K562 (cell line): ENCODE measurements around the gene EXT2. TPM values are rescaled to one million over a fixed set of nuclear protein-coding genes. Genes with fewer than 3 reads are reported as not detected.

Source experiments
- CSDE1 ChIP-seq, 2 experiments: fragments of 450-650 bp; IDR thresholded peaks; 2 replicates each; pipeline ENCODE4 v1.6.1; 2016; ENCODE audit warnings: mild to moderate bottlenecking in 1 of 2
- MCM5 ChIP-seq: fragments of 450-650 bp; IDR thresholded peaks from 2 replicates; pipeline ENCODE4 v1.6.1; 2016; ENCODE audit warnings: low read depth
- MEIS2 ChIP-seq: fragments of 450-650 bp; IDR thresholded peaks from 2 replicates; pipeline ENCODE4 v1.6.1; 2014; ENCODE audit warnings: mild to moderate bottlenecking; ENCODE audit not compliant: partially characterized antibody
- RAD21 ChIP-seq, 2 experiments: fragments of 250-450 bp in 1 of 2; fragments of 450-650 bp in 1 of 2; sonication (Bioruptor Pico) in 1 of 2; formaldehyde crosslinking in 1 of 2; IDR thresholded peaks in 1 of 2; conservative IDR thresholded peaks in 1 of 2; 2 replicates each; pipeline versions ENCODE4 v1.4.0 to v1.8.0; 2020 to 2022; ENCODE audit warnings: mild to moderate bottlenecking in 2 of 2, moderate library complexity in 1 of 2
- ZNF57 ChIP-seq: fragments of 450-650 bp; formaldehyde crosslinking; IDR thresholded peaks from 2 replicates; pipeline ENCODE4 v1.4.0; 2020; ENCODE audit warnings: mild to moderate bottlenecking, moderate library complexity
- polyA plus RNA-seq, 8 experiments: library from polyadenylated mRNA; depleted of rRNA in 4 of 8; stranded (reverse) in 5 of 8; unstranded in 3 of 8; fragments of >200 nt; fragmentation: Nextera tagmentation in 2 of 8; fragmentation: Illumina TruSeq in 1 of 8; extraction: Ambion mirVana in 2 of 8; extraction: Trizol in 1 of 8; gene quantifications; 2 replicates each; pipeline versions ENCODE4 v1.2.1 to v1.2.3, GENCODE V29; 2011 to 2014; ENCODE audit warnings: inconsistent platforms in 1 of 8, missing spikeins in 1 of 8
- total RNA-seq, 7 experiments: library from RNA; depleted of rRNA in 6 of 7; stranded (reverse); fragments of >200 nt in 6 of 7; fragmentation: Illumina TruSeq in 2 of 7; extraction: Trizol in 2 of 7; gene quantifications; 2 replicates each; pipeline versions ENCODE4 v1.2.1 to v1.2.3, GENCODE V29; 2011 to 2021; ENCODE audit warnings: low replicate concordance in 1 of 7
- TF ChIP-seq, protein P1 (sequence below): fragments of 150-350 bp; IDR thresholded peaks from 2 replicates; pipeline ENCODE4 v1.6.1; 2014; ENCODE audit warnings: low read depth, mild to moderate bottlenecking, low read length, borderline replicate concordance
- TF ChIP-seq, protein P2 (sequence below), 3 experiments: IDR thresholded peaks in 2 of 3; conservative IDR thresholded peaks in 1 of 3; 2 replicates each; pipeline ENCODE4 v1.5.1; 2011 to 2012; ENCODE audit warnings: low read length in 3 of 3, mild to moderate bottlenecking in 3 of 3, control low read depth in 2 of 3, improper control_type of control experiment in 1 of 3, inconsistent platforms in 1 of 3, low read depth in 1 of 3, mixed read lengths in 1 of 3, moderate library complexity in 1 of 3; ENCODE audit not compliant: insufficient read depth in 2 of 3
- TF ChIP-seq, protein P3 (sequence below): fragments of 450-650 bp; IDR thresholded peaks from 2 replicates; pipeline ENCODE4 v1.6.1; 2016; ENCODE audit warnings: antibody characterized with exemption

EXT2 gene
- total and polyA plus RNA-seq, 9 of the 15 experiments (the other 6 are each of a cell fraction or from before 2014, with no cell fraction given), result 7.5 to 52.1 (median 38.1) TPM

DNA sequence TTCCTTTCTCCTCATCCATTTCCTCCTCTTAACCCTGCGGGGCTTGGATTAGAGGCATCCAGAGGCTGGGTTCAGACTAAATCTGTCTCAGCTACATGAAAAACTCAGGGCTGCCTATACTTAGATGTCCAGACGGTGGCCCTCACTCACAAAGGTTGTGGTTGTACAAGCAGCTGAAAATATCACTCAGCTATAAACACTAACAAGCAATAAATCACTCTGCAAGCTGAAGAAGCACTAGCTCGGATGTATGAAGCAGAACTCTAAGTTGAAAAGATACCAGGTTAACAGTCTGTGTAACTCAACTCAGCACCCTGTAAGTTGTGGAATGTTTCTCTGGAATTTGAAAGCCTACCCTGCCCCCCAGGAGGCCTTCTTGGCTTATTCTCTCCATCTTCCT, 82.9 kb downstream of the EXT2 start (continued):
- TF ChIP-seq, protein P1, sequence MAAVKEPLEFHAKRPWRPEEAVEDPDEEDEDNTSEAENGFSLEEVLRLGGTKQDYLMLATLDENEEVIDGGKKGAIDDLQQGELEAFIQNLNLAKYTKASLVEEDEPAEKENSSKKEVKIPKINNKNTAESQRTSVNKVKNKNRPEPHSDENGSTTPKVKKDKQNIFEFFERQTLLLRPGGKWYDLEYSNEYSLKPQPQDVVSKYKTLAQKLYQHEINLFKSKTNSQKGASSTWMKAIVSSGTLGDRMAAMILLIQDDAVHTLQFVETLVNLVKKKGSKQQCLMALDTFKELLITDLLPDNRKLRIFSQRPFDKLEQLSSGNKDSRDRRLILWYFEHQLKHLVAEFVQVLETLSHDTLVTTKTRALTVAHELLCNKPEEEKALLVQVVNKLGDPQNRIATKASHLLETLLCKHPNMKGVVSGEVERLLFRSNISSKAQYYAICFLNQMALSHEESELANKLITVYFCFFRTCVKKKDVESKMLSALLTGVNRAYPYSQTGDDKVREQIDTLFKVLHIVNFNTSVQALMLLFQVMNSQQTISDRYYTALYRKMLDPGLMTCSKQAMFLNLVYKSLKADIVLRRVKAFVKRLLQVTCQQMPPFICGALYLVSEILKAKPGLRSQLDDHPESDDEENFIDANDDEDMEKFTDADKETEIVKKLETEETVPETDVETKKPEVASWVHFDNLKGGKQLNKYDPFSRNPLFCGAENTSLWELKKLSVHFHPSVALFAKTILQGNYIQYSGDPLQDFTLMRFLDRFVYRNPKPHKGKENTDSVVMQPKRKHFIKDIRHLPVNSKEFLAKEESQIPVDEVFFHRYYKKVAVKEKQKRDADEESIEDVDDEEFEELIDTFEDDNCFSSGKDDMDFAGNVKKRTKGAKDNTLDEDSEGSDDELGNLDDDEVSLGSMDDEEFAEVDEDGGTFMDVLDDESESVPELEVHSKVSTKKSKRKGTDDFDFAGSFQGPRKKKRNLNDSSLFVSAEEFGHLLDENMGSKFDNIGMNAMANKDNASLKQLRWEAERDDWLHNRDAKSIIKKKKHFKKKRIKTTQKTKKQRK, result no peak
- TF ChIP-seq ZNF57 (CRISPR knock-in tag) (no peak), RAD21 (CRISPR knock-in tag; conservative IDR thresholded peaks at IDR 0.05 in 1 of 2, IDR thresholded peaks at IDR 0.05 in 1 of 2) (peak; percentile 54 to 61), MEIS2 (peak; percentile 96), CSDE1 (IDR thresholded peaks at IDR 0.05) (no peak), MCM5 (no peak)
- TF ChIP-seq, protein P2, sequence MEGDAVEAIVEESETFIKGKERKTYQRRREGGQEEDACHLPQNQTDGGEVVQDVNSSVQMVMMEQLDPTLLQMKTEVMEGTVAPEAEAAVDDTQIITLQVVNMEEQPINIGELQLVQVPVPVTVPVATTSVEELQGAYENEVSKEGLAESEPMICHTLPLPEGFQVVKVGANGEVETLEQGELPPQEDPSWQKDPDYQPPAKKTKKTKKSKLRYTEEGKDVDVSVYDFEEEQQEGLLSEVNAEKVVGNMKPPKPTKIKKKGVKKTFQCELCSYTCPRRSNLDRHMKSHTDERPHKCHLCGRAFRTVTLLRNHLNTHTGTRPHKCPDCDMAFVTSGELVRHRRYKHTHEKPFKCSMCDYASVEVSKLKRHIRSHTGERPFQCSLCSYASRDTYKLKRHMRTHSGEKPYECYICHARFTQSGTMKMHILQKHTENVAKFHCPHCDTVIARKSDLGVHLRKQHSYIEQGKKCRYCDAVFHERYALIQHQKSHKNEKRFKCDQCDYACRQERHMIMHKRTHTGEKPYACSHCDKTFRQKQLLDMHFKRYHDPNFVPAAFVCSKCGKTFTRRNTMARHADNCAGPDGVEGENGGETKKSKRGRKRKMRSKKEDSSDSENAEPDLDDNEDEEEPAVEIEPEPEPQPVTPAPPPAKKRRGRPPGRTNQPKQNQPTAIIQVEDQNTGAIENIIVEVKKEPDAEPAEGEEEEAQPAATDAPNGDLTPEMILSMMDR (IDR thresholded peaks at IDR 0.05 in 2 of 3, conservative IDR thresholded peaks at IDR 0.05 in 1 of 3; ENCODE audit: insufficient read depth in 2 of 3, low read depth in 1 of 3, low read length in 3 of 3), result peak in 1 of 3 experiments; percentile 34; a peak in 2 of 6 replicates
- TF ChIP-seq, protein P3, sequence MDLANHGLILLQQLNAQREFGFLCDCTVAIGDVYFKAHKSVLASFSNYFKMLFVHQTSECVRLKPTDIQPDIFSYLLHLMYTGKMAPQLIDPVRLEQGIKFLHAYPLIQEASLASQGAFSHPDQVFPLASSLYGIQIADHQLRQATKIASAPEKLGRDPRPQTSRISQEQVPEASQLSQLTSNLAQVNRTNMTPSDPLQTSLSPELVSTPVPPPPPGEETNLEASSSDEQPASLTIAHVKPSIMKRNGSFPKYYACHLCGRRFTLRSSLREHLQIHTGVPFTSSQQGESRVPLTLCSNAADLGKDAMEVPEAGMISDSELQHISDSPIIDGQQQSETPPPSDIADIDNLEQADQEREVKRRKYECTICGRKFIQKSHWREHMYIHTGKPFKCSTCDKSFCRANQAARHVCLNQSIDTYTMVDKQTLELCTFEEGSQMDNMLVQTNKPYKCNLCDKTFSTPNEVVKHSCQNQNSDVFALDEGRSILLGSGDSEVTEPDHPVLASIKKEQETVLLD, result no peak
